IgD-negative memory B cell (primary cell): ENCODE measurements around the gene NECAB3. TPM values are rescaled to one million over a fixed set of nuclear protein-coding genes. Genes with fewer than 3 reads are reported as not detected.
A peak's percentile ranks its signal among the peaks of the same experiment; 100 is the strongest.

Source experiments
- H3K27ac Mint-ChIP-seq, 3 donors: one replicate each; pipeline ENCODE4 v1.8.0; 2020 to 2022; ENCODE audit warnings: mild to moderate bottlenecking in 3 of 3, mixed read lengths in 3 of 3, moderate library complexity in 1 of 3
- H3K27me3 Mint-ChIP-seq: one replicate; pipeline ENCODE4 v1.8.0; 2021; ENCODE audit warnings: mixed read lengths
- H3K36me3 Mint-ChIP-seq: one replicate; pipeline ENCODE4 v1.8.0; 2020; ENCODE audit warnings: mild to moderate bottlenecking, mixed read lengths
- H3K4me1 Mint-ChIP-seq, 3 donors: one replicate each; pipeline ENCODE4 v1.8.0; 2020 to 2022; ENCODE audit warnings: mixed read lengths in 3 of 3, mild to moderate bottlenecking in 1 of 3
- H3K4me3 Mint-ChIP-seq, 4 donors: one replicate each; pipeline ENCODE4 v1.8.0; 2020 to 2022; ENCODE audit warnings: mild to moderate bottlenecking in 4 of 4, mixed read lengths in 4 of 4, moderate library complexity in 3 of 4
- H3K9me3 Mint-ChIP-seq, 3 donors: one replicate each; pipeline ENCODE4 v1.8.0; 2020 to 2021; ENCODE audit warnings: mixed read lengths in 3 of 3, mild to moderate bottlenecking in 1 of 3
- polyA plus RNA-seq: library from polyadenylated mRNA; unstranded; fragments of 300-500 nt; fragmentation: Illumina TruSeq; gene quantifications from one replicate; pipeline ENCODE4 v1.2.3, GENCODE V29; 2021

Gene NECAB3
- polyA plus RNA-seq, 1 donor from 2014 or later = 4.1 TPM

DNA sequence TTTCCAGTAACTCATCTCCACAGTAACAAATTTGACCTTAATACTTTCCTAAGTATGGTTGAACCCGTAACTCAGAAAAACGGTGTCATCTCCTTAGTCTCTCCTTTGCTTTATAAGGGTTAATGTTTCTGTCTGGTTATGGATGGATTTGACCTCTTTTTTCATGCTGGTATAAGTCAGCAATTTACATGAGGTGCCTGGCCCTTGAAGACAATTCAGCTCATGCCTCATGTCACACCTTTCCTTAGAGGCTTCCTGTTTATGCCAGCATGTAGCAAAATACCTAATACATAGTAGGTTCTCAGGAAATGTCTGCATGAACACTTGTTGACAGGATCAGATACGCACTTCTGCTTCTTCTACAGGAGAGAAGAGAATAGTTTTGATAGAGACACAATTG lies 49.8 kb downstream of the NECAB3 start:
- peak overlapping the region in 3 of 4 donors; percentile 16 to 75 (median 39) for H3K4me3 Mint-ChIP-seq
- H3K4me1 Mint-ChIP-seq = peaks cover 10 to 22% (median 21%) of the 10 kb centered on the region in 3 donors
- H3K9me3 Mint-ChIP-seq = peaks cover 0 to 4% (median 0%) of the 10 kb centered on the region in 3 donors
- H3K27ac Mint-ChIP-seq = peak overlapping the region in 2 of 3 donors; percentile 76 to 88
- H3K36me3 Mint-ChIP-seq = peaks cover 15% of the 10 kb centered on the region
- H3K27me3 Mint-ChIP-seq = no peaks in the 10 kb centered on the region

DNA sequence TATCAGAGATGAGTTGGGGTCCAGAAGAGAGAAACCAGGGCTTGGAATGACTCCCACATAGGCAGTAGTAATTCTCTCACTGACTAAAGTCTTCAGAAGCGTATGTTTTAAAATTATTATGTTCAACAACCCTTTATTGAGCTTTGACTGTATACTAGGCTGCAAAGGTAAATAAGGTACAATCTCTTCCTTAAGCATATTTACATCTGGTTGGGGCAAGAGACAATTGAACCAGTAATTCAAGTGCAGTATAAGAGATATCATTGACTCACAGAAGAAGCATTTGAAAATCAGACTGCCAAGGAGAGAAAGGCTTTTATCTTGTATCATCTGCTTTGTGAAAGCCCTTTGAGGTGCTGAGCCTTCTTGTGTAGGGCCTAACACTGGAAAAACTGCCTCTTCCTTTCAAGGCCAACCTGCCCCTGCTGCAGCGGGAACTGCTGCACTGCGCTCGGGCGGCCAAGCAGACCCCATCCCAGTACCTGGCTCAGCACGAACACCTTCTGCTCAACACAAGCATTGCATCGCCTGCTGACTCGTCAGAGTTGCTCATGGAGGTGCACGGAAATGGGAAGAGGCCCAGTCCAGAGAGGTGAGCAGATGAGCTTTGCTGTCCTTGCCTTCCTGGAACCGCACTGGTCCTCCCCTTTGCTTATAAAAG lies 51.4 kb downstream of the NECAB3 start:
- Mint-ChIP-seq H3K27me3 (no peaks in the 10 kb centered on the region), H3K36me3 (peaks cover 10% of the 10 kb centered on the region), H3K9me3 (peaks cover 0 to 4% (median 0%) of the 10 kb centered on the region in 3 donors), H3K4me3 (peak overlapping the region in 1 of 4 donors; percentile 28), H3K4me1 (peaks cover 10 to 22% (median 21%) of the 10 kb centered on the region in 3 donors), H3K27ac (peak overlapping the region in 1 of 3 donors; percentile 59)

- peak overlapping the region in 2 of 3 donors; percentile 20 to 61 for H3K27ac Mint-ChIP-seq
These were observed 52.4 kb downstream of the NECAB3 start for GRCh38 chr20:33621717-33622400.

GRCh38 chr20:33612001-33612400 lies 62.2 kb downstream of the NECAB3 start:
- Mint-ChIP-seq H3K27ac (no peak overlapping the region), H3K9me3 (no peaks in the 10 kb centered on the region), H3K4me1 (peaks cover 21 to 27% (median 24%) of the 10 kb centered on the region in 3 donors), H3K36me3 (peaks cover 13% of the 10 kb centered on the region), H3K4me3 (peak overlapping the region in 1 of 4 donors; percentile 17), H3K27me3 (no peaks in the 10 kb centered on the region)

More at GRCh38 chr20:33621717-33622400, 52.4 kb downstream of the NECAB3 start:
- Mint-ChIP-seq H3K36me3 (peaks cover 8% of the 10 kb centered on the region), H3K4me1 (peaks cover 10 to 22% (median 21%) of the 10 kb centered on the region in 3 donors), H3K9me3 (peaks cover 0 to 4% (median 0%) of the 10 kb centered on the region in 3 donors), H3K27me3 (no peaks in the 10 kb centered on the region), H3K4me3 (no peak overlapping the region)

GRCh38 chr20:33611106-33611505 lies 63.1 kb downstream of the NECAB3 start:
- no peaks in the 10 kb centered on the region for H3K27me3 Mint-ChIP-seq
- no peaks in the 10 kb centered on the region for H3K9me3 Mint-ChIP-seq
- peaks cover 11% of the 10 kb centered on the region for H3K36me3 Mint-ChIP-seq
- peak overlapping the region in 3 of 4 donors; percentile 0 to 89 (median 51) for H3K4me3 Mint-ChIP-seq
- peak overlapping the region in 2 of 3 donors; percentile 12 to 41 for H3K27ac Mint-ChIP-seq
- H3K4me1 Mint-ChIP-seq = peaks cover 28 to 34% (median 29%) of the 10 kb centered on the region in 3 donors

DNA sequence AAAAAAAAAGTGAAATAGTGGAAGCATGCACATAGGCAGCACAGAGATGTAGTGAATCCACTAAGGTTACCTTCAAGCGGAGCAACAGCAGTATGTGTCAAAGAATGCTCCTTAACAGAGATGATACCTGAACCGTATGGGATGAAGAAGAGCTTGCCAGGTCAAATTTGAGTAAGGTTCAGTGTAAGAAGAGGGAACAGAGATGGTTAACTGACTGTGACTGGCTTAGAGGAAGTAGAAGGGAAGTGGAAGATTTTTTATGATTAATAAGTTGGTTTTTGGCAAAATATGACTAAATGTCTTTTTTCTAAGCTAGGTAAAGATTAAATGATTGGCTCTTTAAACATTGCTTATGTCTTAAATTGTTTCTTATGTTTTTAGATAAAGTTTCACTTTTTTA lies 64.7 kb downstream of the NECAB3 start:
- Mint-ChIP-seq H3K27ac (peak overlapping the region in 1 of 3 donors; percentile 28), H3K4me3 (peak overlapping the region in 2 of 4 donors; percentile 39 to 67)

More for the DNA sequence above, 64.7 kb downstream of the NECAB3 start:
- peaks cover 11% of the 10 kb centered on the region for H3K36me3 Mint-ChIP-seq
- H3K9me3 Mint-ChIP-seq = no peaks in the 10 kb centered on the region
- H3K4me1 Mint-ChIP-seq = peaks cover 33 to 40% (median 38%) of the 10 kb centered on the region in 3 donors
- H3K27me3 Mint-ChIP-seq = no peaks in the 10 kb centered on the region

Other genes starting within 250 kb of the NECAB3 start
- gene SNTA1, start 230.7 kb downstream of the NECAB3 start, polyA plus RNA-seq = 13.2 TPM
- gene CBFA2T2, start 184.3 kb downstream of the NECAB3 start, polyA plus RNA-seq = 22.8 TPM
- gene C20orf144, start 12.1 kb downstream of the NECAB3 start, polyA plus RNA-seq = not detected
- gene ACTL10, start 7.5 kb downstream of the NECAB3 start, polyA plus RNA-seq = 12.0 TPM
- gene E2F1, start 12.0 kb upstream of the NECAB3 start, polyA plus RNA-seq = 0.43 TPM
- 16.2 TPM for gene PXMP4, start 45.9 kb upstream of the NECAB3 start, polyA plus RNA-seq
- 5.7 TPM for gene ZNF341, start 57.6 kb upstream of the NECAB3 start, polyA plus RNA-seq
- gene CHMP4B, start 136.9 kb upstream of the NECAB3 start, polyA plus RNA-seq = 11.8 TPM